GM19240 (cell line): ENCODE results near the gene ARX.

Experiments
- DNase-seq: peaks from one replicate; pipeline ENCODE4 v3.0.0; 2011; ENCODE audit warnings: low spot score; ENCODE audit not compliant: insufficient read length

Gene ARX

GRCh38 chrX:25015486-25016360 is at the start of gene ARX:
TSS of gene ARX (minus strand) at chrX:25015965. CDS start at chrX:25015737, 228 bp downstream.
- no peak for DNase-seq

- DNase-seq = no peak
Measured at GRCh38 chrX:25059273-25059672, 43.5 kb upstream of the ARX start.

- no peak for DNase-seq
Measured at GRCh38 chrX:25052798-25053534, 37.2 kb upstream of the ARX start.

- DNase-seq = no peak
Measured at GRCh38 chrX:25049971-25050370, 34.2 kb upstream of the ARX start.

- DNase-seq = no peak
Measured at GRCh38 chrX:25049357-25049756, 33.6 kb upstream of the ARX start.

GRCh38 chrX:25048178-25048577 is 32.4 kb upstream of the ARX start:
- no peak for DNase-seq

- DNase-seq = no peak
Measured at GRCh38 chrX:25043192-25043591, 27.4 kb upstream of the ARX start.

- no peak for DNase-seq
Measured at GRCh38 chrX:25039036-25039435, 23.3 kb upstream of the ARX start.

- no peak for DNase-seq
Measured at GRCh38 chrX:25034889-25035288, 19.1 kb upstream of the ARX start.

- no peak for DNase-seq
Measured at GRCh38 chrX:25029288-25029825, 13.6 kb upstream of the ARX start.

GRCh38 chrX:25028726-25029125 is 13.0 kb upstream of the ARX start:
- no peak for DNase-seq

GRCh38 chrX:25026576-25026975 is 10.8 kb upstream of the ARX start:
- no peak for DNase-seq

GRCh38 chrX:25025615-25026014 is 9.8 kb upstream of the ARX start:
- no peak for DNase-seq

- no peak for DNase-seq
Measured at GRCh38 chrX:25023908-25024307, 8.1 kb upstream of the ARX start.

GRCh38 chrX:25022499-25023325 is 6.9 kb upstream of the ARX start:
- no peak for DNase-seq

- no peak for DNase-seq
Measured at GRCh38 chrX:25020905-25021449, 5.2 kb upstream of the ARX start.

- DNase-seq = no peak
Measured at GRCh38 chrX:25020391-25020904, 4.7 kb upstream of the ARX start.

GRCh38 chrX:25019707-25020390 is 4.1 kb upstream of the ARX start:
- DNase-seq = no peak

GRCh38 chrX:25018682-25019081 is 2.9 kb upstream of the ARX start:
- no peak for DNase-seq

GRCh38 chrX:25017667-25018247 is 2.0 kb upstream of the ARX start:
- DNase-seq = no peak
